GF-D8 (cell line): Measurements from ENCODE around the gene GGA3.
"Not testable (repeated sequence)": the region's sequence is repeated elsewhere in the genome, so short reads cannot be mapped to it uniquely, and the experiment has no call there.

Source experiments
- DNase-seq: peaks from one replicate; lab custom pipeline; 2025; lab: John Stamatoyannopoulos, UW

GGA3 gene

GRCh38 chr17:75209061-75209460 lies 52.3 kb downstream of the GGA3 start:
- DNase-seq, result no peak

DNA sequence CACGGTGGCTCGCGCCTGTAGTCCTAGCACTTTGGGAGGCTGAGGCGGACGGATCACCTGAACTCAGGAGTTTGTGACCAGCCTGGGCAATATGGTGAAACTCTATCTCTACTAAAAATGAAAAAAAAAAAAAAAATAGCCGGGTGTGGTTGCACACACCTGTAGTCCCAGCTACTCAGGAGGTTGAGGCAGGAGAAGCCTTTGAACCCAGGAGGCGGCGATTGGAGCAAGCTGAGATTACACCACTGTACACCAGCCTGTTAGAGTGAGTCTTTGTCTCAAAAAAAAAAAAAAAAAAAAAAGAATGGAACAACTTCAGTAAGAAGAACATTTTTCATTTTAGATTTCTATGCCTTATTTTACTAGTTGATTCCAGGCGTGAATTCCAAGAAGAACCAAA lies 53.2 kb downstream of the GGA3 start:
- no peak for DNase-seq

DNA sequence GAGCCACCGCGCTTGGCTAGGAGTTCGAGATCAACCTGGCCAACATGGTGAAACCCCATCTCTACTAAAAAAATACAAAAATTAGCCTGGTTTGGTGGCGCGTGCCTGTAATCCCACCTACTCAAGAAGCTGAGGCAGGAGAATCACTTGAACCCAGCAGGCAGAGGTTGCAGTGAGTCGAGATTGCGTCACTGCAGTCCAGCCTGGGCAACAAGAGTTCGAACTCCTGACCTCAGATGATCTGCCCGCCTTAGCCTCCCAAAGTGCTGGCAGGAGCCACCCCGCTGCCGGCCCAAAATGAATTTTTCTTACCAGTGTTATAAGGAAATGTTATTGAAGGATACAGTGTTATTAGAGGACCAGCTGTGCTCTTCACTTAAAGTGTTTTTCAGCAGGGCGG lies 53.6 kb downstream of the GGA3 start:
- DNase-seq, result no peak

DNA sequence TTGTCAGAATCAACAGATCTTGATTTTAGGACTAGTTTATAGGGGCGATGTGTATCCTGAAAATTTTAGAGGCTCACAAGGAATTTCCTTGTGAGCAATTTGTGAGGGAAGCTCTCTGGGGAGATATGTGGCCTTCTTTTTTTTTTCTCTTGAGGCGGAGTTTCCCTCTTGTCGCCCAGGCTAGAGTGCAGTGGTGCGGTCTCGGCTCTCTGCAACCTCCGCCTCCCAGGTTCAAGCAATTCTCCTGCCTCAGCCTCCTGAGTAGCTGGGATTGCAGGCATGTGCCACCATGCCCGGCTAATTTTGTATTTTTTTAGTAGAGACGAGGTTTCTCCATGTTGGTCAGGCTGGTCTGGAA lies 54.4 kb downstream of the GGA3 start:
- DNase-seq, result not testable (repeated sequence)

DNA sequence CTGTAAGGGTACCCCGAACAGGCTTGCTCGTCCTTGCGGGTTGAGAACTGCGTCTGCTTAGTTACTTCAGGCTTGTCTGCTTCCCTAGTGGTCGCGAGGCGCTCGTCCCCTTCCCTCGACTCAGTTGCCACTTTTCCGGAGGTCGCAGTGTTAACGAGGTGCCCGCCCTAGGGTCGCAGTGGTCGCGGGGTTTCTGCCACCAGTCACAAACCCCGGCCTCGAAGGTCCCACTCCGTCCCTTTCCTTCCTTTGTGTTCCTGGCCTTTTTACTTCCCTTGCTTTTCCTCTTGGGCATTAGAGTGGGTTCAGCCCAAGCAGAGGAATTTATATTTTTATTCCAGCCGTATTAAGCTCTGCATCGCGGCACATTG lies 55.6 kb downstream of the GGA3 start:
- DNase-seq, result no peak

DNA sequence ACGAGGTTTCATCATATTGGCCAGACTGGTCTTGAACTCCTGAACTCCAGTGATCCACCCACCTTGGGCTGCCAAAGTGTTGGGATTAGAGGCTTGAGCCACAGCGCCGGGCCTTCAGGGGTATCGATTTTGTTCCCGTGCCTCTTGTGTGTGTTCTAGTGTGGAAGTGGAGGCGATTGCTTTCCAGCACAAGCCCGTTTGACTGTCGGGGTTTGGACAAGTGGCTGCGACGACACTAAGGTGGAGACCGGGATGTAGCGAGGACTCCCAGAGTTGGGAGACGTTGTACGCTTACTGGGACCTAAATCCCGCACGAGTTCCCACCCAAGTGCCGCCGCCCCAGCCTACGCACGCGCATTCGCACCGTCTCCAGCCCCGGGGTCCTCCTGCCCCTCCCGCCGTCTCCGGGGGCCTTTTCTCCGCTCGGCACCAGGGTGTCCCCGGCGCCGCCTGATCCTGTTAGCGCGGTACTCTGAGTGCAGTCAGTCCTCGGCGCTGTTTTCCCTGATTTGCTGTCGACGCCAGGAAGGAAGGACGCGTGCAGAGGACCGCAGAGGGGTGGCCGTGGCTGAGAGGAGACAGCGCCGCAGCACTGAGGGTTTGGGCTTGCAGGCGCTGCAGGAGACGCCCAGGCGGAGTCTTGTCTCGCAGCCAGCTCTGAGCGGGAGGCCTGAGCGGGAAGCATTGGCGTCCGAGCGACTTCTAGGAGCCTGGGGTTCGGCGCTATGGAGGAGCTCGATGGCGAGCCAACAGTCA lies 56.2 kb downstream of the GGA3 start, which contains the start of gene NUP85:
TSS of gene NUP85 (plus strand) at position 643 of the 756 bp plus-strand sequence. CDS start at position 726, 83 bp downstream.
- DNase-seq, result peak; percentile 82

DNA sequence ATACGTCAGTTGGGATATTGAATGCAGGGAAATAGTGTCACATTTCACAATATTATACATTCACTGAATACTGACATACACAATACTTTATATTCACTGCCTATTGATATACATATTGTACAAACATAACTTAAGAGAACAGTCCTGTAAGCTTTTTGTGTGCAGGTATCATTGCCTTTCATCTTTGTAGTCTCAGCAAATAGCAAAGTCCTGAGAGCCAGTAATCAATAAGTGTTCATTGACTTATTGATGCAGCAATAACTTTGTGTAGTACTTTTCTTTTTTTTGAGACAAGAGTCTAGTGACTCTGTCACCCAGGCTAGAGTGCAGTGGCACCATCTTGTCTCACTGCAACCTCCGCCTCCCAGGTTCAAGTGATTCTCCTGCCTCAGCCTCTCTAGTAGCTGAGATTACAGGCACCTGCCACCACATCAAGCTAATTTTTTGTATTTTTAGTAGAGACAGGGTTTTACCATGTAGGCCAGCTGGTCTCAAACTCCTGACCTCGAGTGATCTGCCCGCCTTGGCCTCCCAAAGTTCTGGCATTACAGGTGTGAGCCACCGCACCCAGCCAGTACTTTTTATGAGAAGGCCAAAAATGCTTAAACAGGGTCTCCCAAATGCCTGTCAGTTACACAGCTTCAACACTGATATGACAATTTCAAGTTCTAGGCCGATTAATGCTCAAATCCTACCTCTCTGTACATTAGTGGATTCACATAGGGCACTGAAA lies 61.4 kb downstream of the GGA3 start:
- DNase-seq, result no peak

- no peak for DNase-seq
These were observed 66.5 kb downstream of the GGA3 start for GRCh38 chr17:75194879-75195278.

GRCh38 chr17:75191584-75191983 lies 69.8 kb downstream of the GGA3 start:
- DNase-seq, result no peak

- DNase-seq, result no peak
These were observed 72.8 kb downstream of the GGA3 start for GRCh38 chr17:75188614-75189013.
